NCI-H2107 treated with DMSO at 0.1 percent for 48 hours (cell line): Measurements from ENCODE around the gene DCXR.
A peak's percentile ranks its signal among the peaks of the same experiment; 100 is the strongest.

Experiments used
- DNase-seq: peaks from one replicate; lab custom pipeline; 2025; ENCODE audit not compliant: unreplicated experiment; lab: John Stamatoyannopoulos, UW

The DCXR gene

GRCh38 chr17:82055965-82056728, 18.6 kb upstream of the DCXR start:
- DNase-seq, result no peak

DNA sequence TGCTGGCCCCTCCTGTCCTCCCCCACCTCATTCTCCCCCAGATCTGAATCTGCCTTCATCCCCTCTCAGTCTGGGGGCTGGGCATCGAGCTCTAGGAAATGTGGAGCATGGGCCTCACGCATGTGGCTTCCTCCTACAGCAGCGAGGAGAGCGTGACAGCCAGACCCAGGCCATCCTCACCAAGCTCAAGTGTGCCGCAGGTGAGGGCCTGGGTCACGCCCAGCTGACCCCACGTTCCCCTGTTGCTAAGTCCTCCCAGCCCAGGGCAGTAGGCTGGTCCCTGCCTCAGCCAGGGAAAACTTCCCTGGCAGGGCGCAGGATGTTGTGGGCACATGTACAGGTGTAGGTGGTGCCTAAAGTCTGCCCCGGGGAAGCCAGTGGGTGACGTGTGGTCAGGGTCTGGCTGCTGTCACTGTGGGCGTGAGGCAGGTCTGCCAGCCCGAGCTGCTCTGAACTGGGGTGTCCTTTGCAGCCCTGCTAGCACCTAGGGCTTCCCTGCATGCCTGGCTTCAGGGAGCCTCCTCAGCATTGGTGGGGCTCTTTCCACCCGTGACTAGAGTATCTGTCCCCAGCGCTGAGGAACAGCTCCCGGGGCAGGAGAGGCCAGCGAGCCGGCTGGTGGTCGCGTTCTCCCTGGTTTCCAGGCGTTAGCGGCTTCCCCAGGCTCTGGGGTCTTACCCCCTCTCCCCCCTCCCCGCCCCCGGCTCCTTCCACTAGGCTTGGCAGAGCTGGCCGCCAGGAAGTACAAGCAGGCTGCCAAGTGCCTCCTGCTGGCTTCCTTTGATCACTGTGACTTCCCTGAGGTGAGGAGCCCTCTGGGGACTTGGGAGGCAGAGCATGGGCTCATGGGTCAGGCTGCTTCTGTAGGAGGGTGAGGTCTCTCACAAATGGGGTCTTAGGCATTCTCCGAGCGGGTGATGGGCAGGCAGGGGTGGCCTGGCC, 17.8 kb upstream of the DCXR start:
- DNase-seq, result no peak

DNA sequence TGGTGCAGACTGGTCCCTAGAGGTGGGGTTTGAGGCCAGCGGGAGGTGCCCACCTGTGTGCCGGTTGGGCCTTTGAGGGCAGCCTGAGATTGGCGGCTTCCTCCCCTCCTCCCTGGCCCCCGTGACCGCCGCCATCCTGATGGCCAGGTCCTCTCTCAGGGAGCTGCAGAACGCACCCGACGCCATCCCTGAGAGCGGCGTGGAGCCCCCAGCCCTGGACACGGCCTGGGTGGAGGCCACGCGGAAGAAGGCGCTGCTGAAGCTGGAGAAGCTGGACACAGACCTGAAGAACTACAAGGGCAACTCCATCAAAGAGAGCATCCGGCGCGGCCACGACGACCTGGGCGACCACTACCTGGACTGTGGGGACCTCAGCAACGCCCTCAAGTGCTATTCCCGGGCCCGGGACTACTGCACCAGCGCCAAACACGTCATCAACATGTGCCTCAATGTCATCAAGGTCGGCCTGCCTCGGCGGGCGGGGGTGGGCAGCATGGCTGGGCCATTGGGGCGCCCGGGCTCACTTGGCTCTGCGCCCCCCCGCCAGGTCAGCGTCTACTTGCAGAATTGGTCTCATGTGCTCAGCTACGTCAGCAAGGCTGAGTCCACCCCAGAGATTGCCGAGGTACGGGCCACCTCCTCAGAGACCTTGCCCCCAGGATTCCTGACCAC, 17.0 kb upstream of the DCXR start:
- no peak for DNase-seq

DNA sequence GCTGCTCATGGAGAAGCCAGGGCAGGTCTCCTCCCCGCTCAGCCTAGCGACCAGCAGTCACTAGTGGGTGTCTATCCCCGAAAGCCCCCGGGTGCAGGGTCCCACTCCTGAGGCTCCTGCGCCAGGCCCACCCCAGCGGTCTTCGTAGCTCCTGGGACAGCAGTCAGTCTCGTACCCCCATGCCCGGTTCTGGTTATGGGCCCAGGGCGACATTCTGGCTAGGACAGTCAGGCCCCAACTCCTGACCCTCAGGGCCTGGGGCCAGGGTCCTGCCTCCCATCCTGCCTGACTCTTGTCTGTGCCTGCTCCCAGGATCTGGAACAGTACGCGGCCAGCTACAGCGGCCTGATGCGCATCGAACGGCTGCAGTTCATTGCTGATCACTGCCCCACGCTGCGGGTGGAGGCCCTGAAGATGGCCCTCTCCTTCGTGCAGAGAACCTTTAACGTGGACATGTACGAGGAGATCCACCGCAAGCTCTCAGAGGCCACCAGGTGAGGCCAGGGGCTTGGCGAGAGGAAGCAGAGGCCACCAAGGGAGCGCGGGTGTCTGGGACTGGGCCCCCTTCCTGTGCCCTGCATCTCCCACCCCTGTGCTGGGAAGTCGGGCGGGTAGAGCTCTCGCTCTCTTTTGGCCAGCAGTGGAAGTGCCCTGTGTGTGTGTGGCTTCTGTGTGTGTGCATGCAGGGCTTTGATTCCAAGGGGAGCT, 16.2 kb upstream of the DCXR start:
- no peak for DNase-seq

DNA sequence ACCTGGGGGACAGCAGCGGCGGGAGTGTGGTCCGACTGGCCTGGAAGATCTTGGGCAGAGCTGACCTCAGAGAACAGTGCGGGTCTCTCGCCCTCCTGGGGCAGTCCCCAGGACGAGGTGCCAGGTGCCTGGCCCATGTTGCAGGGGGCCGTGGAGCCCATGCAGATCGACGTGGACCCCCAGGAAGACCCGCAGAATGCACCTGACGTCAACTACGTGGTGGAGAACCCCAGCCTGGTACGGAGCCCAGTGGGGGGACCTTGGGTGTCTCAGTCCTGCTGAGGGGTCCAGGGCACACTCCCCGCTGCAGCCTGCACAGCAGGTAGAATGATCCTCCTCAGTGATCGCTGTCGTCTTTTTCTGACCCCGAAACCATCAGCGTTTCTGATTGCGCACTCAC, 15.6 kb upstream of the DCXR start:
- no peak for DNase-seq

GRCh38 chr17:82052638-82053059, 15.2 kb upstream of the DCXR start:
- no peak for DNase-seq

DNA sequence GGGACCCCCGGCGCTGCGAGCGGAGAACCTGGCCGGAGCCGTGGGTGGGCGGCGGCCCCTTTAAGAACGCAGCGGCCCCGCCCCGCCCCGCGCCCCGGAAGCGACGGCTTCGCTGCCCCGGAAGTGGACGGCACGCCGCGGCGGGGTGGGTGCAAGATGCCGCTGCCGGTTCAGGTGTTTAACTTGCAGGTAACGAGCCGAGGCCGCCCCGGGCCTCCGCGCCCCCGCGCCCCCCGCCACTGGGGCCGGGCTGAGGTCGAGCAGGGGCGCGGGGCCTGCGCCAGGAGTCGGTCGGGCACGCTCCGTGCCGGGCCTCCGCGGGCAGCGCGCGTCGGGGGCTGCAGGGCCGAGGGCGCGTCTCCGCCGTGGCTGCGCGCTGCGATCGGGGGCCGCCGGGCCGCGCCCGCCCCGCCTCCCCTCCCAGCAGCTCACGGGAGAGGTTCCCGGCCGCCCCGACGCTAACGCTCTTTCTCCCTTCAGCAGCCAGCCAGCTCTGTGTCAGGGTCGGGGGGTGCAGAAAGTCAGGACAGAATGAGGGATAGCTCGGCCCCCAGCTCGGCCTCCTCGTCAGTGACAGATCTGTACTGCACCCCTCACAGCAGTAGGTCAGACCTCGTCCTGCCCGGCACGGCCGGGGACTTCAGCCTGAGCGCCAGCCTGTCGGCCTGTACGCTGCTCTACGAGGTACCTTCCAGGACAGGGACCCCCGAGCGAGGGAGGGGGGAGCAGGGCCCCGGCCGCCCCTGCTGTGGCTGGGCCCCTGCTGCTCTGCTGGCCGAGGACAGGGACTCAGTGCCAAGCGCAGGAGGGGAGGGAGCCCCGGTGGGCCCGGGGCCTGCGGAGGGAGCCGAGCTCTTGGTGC, 14.5 kb upstream of the DCXR start, which contains the start of the genes GPS1 and RFNG:
Gene GPS1, plus strand, starts transcription at position 123 of the 862 bp plus-strand sequence. Its CDS starts 34 bp downstream, at position 157.
Gene RFNG, minus strand, starts transcription at position 36 of the 862 bp plus-strand sequence. CDS start 45 bp downstream, outside the sequence.
- peak; percentile 14 for DNase-seq

GRCh38 chr17:82050761-82051641, 13.5 kb upstream of the DCXR start:
- DNase-seq, result no peak

DNA sequence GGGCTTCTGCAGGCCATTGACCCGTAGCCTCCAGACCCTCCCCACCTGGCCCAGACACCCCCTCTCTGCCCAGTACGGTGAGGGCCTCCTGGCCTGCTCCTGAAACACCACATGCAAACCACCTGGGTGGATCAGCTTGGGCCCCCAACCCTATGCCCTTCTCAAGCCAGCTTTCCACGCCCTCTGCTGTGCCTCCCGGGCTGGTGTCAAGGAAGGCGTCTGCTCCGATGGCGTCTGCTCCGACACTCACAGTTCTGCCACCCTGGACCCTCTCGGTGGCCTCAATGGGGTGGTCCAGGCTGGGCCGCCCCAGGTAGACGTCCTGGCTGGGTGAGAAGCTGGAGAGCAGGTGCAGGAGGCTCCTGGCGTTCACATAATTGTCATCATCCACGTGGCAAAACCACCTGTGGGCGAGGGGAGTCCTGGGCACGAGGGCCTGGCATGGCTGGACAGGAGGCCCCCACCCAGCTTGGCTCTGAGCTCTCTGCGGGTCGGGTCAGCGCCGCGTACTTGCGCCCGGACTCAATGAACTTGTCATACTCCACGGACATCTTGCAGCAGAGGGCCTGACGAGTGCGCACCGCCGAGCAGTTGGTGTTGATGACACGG, 12.8 kb upstream of the DCXR start:
- no peak for DNase-seq

DNA sequence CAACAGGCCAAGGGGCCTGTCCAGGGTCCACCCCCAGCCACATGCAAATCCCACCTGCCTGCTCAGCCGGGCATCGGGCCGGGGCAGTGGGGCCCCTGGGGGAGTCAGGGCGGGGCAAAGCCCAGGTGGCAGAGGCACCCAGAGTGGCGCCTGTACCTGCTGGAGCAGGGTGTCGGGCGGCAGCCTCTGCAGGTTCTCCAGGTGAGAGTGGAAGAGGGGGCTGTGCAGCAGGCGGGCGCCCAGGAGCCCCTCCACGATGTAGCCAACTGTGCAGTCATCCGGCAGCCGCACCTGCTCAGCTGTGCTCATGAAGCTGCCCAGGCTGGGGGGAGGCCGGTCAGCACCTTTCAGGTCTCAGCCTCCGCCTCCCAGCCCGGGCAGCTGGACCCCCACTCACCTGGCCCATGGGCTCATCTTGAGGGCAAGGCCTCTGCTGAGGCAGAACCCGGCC, 12.0 kb upstream of the DCXR start:
- DNase-seq, result no peak

DNA sequence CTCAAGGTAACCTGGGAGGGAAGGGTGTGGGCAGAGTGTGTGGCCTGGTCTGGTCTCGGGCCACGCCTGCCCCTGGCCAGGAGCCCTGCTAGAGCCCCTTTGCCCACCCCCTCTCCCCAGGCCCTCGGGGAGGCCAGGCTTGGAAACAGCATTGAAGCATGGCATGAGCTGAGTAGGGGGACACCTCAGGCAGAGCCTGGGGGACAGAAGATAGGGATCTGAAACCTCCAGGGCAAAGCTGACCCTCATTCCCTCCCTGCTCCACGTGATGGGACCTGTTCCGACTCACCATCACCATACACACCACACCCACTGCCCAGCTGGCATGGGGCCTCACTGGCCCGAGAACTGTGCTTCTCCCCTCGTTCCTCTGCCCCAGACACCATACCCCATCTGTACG, 11.6 kb upstream of the DCXR start:
- no peak for DNase-seq

DNA sequence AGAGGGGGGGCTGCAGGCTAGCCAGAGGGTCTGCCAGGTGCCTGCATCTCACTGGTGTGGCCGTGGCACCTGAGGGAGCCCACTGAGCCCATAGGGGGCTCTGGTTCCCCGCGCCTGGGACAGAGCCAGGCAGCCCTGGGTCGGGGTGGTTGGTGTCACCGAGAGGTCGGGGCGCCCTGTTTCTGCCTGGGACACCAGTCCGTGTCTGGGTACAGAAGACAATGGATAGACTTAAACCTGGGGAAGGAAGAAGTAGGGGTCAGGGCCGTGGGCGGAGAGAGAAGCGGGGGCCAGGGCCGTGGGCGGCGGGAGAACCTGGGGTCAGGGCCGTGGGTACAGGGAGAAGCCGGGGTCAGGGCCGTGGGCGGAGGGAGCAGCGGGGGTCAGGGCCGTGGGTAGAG, 11.1 kb upstream of the DCXR start:
- no peak for DNase-seq

- no peak for DNase-seq
Observed at GRCh38 chr17:82047914-82048570, 10.5 kb upstream of the DCXR start.

- no peak for DNase-seq
Observed at GRCh38 chr17:82047379-82047778, 9.9 kb upstream of the DCXR start.

DNA sequence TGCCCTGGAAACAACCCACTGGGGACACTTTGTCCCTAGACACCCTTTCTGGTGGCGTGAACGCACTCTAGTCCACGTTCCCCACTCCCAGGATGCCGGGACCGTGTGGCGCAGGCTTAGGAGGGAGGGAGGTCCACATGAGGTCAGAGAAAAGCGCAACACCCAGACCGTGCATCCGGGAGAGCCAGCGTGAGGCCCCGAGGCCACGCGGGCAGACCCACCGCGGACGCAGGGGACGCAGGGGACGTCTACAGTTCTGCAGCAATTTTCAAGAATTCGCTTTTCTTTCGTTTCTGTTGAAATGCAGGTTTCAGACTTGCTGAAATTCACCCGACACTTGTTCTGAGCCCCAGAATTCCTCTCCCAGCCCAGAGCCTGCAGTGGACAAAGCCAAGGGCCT, 9.4 kb upstream of the DCXR start:
- DNase-seq, result no peak

GRCh38 chr17:82045936-82046484, 8.5 kb upstream of the DCXR start:
- DNase-seq, result no peak

DNA sequence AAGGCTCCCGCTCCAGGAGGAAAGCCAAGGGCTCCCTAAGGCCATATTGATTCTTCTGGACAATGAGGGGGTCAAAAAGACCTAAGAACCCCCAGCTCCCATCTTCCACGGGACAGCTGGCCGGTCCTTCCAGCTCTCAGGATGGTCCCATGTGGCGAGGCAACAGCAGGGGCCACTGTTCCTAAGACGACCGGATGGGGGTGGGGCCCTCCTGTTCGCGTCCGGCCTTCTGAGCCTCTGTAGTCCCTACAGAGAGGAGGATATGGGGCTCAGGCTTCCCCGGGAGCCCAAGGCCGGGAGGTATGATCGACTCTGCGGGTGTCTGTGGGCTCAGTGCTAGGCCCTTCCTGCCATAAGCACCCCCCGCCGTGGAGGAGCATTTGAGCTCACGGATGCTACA, 6.0 kb upstream of the DCXR start:
- no peak for DNase-seq
